ENCODE results near the gene GPR25.

Gene GPR25

GRCh38 chr1:200873671-200874397 lies 1.1 kb downstream of the GPR25 start:
- no peak for DNase-seq

DNA sequence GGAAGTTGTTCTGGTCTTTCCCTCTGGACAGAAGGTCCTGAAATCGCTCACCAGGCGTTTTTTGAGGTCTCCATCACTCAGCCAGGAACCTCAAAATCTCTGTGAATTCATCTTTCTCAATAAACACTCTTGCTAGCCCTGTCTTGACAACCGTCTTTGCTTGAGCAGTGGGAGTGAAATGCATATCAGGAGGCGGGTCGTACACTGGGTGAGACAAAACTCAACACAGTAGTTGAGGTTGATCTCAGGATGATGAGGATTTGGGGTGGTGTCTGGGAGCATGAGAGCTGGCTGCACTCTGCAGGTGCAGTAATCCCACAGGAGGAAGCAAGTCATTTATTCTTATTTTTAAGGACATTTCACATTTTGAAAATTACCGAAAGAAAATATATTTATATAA lies 1.9 kb downstream of the GPR25 start:
- no peak for DNase-seq

DNA sequence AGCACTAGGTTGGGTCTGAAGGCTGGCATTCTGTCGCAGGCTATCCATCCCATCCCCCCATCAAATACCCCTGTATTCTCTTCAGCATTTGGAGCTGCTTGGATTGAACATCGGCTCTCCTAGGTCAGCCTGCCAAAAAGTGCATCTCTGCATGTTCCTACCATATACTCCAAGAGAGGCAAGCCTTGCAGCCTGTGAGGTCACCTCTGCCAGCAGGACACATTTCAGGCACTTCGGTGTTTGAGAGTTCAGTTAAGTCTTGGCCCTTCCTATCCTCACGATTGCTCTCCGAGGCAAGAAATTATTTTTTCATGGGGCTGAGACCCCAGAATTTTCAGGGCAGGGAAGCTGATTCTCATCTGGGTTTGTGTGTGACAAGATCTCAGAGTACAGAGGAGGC lies 2.6 kb downstream of the GPR25 start:
- no peak for DNase-seq

DNA sequence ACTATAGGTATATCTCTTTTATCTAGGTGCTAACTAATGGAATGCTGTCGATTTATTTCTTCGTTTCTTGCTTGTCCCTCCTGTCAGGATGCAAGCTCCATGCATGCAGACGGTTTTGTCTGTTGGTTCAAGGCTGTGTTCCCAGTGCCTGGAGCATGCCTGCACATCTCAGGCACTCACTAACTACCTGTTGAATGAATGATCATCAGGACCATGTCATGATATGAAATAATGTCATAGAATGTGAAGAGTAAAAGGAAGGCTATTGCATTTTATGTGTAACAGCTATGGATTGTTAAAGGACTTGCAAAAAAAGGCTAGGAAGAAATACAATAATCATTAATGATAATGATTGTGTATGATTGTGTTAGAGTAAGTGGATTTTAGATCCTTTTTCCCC lies 4.2 kb downstream of the GPR25 start:
- DNase-seq = no peak

DNA sequence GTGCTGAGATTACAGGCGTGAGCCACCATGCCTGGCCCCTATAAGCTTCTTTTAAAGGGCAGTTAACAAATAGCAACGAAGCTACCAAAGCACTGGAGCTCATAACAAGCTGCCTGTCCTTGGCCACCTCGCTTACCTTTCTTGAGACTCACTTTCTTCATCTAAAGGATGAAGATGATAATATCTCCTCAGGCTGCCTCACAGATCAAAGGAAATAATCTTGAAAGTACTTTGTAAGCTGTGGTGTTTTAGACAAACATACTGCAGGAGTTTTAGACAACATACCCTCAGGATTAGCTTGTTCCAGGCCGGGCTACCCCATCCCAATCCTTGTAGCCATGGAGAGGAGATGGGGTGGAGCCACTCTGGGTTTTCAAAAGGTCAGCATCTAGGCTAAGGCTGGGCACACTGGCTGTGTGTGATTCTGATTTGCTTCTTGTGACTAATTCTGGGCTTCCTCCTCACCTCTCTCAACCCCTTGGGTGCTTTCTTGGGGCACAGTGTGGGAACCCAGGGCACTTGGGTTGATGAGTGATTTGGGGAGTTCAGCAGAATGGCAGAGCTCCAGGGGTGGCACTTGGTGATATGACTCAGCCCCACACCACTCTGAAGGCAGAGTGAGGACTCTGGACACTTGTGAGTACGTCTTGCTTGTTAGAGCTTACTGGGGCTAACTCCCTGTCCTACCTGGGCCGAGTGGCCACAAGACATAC lies 5.2 kb downstream of the GPR25 start:
- peak; percentile 53 for DNase-seq

DNA sequence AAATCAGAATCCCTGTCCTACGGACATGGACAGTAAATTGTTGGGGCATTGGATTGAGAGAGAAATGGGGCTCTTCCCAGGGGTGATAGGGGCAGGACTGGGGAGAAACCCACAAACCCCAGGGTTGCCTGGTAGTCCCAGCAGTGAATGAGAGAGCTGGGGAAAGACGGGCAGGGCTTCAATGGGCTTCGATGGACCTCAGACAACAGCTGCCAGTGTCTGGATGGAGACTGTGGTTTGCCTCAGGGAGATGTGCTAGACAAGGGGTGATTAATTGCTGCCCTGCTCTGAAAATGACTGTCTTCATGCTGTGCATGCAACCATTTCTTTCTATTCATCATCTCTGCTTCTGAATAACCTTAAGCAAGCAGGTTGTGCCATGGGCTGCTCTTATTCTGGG lies 7.4 kb downstream of the GPR25 start:
- DNase-seq = no peak

- no peak for DNase-seq
Measured at GRCh38 chr1:200883118-200883517, 10.3 kb downstream of the GPR25 start.

DNA sequence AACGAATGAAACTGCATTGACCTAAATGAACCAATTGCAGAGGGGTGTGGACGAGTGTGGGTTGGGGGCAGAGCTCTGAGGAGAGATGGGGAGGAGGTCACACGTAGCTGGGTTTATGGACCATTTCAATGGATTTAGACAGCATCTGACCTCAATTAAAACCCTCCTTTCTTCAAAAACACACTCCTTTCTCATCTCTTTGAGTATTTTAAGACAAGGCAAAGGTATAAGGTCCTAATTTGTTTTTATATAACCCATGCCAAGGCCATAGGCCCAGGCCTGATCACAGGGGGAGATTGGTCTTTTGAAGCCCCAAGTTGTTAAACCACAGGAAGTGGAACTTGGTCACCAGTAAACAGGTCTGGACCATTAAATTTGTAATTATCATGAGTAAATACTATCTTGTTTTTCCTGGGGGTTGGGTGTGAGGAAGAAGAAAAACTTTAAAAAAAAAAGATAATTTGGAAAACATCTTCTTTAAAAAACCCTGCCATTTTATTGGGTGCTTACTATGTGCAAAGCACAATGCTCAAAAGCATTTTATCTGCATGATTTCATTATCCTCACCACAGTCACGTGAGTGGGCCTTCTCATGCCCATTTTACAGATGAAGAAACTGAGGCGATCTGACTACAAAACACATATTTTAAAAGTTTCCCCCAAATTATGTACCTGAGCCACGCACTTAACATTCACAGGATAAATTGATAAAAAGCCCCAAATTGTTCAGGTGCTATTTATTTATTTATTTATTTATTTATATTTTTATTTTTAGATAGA lies 13.0 kb downstream of the GPR25 start:
- DNase-seq = no peak

DNA sequence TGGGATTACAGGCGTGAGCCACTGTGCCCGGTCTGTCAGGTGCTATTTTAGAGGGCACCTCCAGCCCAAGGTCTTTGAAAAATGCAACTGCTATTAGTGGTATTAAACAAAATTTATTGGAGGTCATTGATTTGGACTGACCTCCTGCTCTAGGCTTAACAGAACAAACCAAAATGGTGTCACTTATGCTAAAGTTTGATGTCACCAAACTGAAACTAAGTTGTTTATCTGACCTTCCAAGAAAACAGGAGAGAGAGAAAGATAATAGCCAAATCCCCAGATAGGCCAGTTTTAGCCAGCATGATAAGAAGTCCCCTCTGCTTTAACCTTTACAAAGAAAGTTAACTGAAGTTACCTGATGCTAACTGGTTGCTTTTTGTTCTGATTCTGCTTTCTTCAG lies 13.8 kb downstream of the GPR25 start:
- no peak for DNase-seq

DNA sequence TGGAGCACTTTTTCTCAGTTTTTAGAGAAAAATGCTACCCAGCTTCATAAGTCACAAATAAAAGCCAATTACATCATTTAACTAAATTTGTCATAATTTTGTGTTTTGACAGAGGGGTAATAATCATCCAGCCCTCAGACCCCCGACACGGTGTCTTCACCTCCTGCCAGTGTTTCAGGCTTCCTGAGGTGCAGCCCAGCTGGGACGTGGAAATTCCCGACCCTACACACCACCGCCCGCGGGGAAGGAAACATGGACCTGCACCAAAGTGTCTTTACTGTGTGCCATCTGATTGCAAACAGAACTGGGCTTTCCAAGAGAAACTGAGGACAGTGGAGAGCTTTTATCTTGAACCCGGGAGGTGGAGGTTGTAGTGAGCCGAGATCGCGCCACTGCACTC lies 14.3 kb downstream of the GPR25 start:
- no peak for DNase-seq

DNA sequence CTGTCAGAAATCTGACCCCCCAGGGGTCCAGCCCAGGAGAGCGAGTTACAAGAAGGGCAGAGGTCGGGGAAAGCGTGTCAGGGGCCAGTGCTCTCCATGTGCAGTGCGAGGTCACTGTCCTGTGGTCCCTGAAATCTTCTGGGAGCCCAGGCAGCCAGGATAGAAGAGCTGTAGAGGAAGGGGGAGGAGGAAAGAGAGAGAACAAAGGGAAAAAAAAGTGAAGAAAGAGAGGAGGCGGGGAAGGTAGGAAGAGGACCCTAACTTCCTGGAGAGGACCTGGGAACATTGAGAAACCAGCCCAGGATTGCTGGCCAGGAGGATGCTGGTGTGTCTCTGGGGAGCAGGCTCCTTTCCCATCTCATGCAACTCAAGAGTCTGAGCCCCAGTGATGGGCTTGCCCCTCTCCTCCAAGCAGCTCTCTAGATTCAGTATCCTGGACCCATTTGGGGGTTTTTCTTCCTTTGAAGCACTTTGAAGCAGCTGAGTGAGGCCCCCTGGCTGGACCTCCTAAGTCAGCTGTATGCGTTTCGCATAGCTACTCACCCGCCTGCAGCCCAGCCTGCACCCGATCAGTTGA lies 15.1 kb downstream of the GPR25 start:
- DNase-seq = no peak

DNA sequence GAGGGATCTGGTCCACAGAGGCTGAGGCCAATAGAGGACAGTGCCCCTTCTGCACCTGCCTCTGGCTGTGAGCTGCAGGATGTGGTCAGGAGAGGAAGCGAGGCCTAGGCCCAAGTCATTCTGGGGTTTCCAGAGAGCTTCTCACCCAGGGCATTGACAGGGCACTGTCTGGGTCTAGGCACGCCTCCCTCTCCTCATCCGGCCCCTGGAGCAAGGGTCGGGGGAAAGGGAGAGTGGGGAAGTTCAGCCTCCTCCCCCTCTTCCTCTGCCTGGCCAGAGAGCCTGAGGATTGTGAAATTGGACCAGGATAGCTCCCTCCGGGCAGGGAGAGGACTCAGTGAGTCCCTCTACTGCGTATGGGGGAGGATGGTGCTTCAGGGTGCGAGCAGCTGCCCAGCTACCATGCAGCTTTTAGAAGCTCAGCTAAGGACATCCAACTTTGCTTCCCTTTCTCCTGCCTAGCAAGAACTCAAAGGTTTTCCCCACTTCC lies 15.6 kb downstream of the GPR25 start:
- peak; percentile 43 to 55 for DNase-seq

DNA sequence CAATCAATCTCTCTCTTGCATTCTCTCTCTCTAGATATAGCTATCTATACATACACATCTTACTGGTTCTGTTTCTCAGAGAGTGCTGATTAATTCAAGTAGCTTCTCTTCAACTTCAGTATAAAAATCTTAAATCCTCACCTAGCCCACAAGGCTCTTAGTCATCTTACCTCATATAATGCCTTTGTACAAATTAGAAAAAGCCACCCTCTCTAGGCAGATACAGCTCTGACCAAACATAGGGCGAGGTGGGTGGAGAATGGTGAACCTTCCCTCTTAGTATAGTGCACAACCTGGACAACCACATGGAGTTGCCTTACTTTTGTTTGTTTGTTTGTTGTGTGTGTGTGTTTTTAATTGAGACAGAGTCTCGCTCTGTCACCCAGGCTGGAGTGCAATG lies 16.8 kb downstream of the GPR25 start:
- DNase-seq = no peak

GRCh38 chr1:200890027-200890426 lies 17.2 kb downstream of the GPR25 start:
- no peak for DNase-seq

DNA sequence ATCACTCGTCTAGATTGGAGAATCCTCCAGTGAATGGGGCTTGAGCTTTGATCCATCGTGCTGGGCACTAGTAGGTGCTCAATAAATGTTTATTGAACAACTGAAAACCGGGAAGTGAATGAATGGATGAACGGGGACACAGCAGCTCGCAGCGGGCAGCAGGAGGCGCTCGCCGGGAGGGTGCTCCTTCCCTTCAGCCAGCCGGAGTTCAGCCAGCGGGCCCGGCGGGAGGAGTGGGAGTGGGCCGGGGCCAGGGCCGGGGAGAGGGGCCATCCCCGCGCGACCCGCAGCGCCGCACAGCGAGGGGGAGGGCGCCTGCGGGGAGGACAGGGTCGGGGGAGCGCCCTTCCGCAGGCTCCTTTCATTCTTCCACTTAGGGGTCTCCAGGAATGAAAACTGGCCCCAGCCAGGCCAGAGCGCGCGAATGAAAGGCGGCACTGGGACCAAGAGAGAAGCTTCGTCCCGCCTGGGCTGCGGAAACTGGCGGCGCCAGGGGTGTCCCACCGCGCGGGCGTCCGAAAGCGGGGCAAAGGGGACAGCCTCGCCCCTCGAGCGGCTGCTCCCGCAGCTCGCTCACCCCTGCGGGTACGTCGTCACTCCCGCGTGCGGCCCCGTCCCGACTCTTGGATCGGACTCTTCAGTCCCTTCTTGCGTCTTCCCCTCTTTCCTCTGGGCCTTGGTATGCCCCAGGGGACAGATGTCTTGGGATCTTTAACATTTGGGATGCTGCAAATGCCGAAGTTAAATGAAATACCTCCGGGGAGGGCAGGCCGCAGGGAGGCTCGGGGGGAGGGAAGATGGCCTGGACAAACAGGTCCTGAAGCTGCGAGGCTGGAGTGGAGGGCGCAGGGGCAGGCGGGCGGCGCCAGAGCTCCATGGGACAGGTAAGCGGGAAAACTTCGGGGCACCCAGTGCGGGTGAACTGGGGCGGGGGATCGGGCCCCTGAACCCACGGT lies 18.3 kb downstream of the GPR25 start:
- peak in 1 of 2 donors; percentile 17 for DNase-seq

GRCh38 chr1:200891774-200892157 lies 19.0 kb downstream of the GPR25 start:
- DNase-seq = no peak

DNA sequence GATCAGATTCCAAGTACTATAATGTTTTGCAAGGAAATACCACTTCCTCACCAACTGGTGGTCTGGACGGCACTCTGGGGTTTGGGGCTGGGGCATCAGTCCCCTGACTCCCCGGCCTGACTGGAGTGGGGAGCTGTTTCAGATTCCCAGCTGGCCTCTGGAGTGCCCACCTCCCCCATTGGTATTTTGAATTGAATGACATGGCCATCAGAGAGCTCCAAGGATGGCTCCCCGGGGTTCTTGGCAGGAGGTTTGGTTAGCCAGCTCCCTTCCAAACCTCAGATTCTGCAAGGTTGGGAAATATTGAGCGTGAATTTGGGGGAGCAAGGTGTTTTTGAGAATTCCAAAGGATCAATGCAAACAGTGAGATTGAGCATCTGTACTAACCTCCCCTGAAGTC lies 19.8 kb downstream of the GPR25 start:
- no peak for DNase-seq

DNA sequence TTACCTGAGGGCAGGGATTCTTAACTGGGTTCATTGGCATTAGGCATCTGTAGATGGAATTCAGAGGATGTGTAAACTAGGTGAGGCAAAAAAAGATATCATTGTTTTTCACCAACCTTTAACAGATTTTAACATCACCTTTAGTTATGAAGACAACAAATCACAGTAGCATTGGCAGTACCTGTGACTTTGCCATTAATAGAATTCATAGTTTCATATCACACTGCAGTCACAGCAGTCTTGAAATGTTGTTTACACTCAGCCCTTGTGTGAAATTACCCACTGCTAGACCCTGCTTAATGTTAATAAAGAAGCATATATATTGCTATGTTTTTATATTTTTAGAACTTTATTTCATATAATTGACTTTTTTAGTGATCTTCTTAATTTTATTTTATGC lies 20.2 kb downstream of the GPR25 start:
- no peak for DNase-seq

DNA sequence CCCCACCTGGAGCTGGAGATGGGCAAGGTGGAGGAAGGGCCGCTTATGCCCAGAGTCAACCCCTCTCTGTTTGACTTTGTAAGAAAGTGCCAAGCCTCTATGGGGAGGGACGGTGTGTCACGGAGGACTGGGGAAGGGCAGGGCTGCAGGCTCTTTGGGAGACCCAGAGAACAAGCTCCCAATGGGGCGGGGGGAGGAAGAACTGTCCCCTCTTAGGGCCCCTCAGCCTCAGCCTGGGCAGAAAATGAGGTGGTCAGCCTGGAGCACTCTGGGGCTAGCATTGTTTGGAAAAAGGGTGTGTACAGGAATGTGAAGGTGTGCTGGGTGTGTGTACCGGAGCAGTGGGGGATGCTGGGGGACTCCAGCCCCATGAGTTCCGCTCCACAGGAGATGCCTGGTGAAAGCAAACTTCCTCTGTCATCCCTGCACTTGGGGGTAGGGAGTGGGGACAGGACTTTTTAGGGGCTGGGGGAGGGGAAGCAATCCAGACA lies 20.7 kb downstream of the GPR25 start:
- no peak for DNase-seq

DNA sequence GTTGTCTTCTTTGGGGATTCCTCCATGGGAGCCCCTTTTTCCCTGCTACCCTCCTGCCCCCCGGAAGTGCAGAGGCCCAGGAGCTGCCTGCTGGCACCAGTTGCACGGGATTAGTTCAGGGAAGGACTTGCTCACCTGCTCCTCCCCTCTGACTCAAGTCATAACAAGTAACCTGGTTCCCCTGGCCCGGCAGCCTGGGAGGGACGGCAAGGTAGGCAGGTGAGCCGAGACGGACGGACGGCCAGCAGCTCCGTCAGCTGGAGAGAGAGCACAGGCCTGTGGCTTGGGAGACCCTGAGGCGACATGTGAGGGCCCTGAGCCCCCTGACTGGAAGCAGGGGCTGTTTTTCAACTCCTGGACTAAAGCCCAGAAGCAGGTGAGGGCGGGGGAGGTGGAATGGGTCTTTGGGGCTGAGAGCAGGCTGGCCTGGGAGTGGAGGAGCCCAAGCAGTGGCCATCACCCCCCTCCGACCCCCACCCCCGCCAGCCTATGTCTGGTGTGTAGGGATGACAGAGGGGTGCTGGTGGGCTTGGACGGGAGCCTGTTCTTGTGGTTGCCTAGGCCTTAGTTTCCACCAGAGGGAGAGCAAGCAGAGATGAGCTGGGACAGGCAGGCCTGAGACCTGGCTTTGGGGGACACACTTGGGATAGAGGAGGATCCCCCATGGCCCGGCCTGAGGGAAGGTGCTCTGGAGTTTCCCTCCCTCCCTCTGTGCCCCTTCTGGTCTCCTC lies 22.1 kb downstream of the GPR25 start, which contains the start of gene INAVA:
Gene INAVA (plus strand): TSS at position 189 of the 731 bp plus-strand sequence. CDS start 3,501 bp downstream, outside the sequence.
- DNase-seq = no peak

DNA sequence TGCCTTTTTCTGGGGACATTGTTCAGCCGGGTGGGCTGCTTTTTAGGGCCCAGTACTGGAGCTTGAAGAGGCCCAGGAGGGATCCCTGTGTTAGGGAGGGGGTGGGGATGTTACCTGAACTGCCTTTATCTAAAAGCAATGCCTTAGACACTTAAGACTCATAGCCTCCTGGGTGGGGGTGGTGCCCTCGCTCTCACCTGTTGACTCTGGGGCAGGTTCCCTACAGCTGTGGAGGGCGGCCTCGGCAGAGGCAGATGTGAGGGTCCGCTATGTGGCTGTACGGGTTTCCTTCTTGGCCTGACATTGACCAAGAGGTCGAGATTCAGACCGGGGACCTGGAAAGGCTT lies 22.6 kb downstream of the GPR25 start:
- no peak for DNase-seq

Measured in activated CD4-positive, alpha-beta T cell treated with anti-CD3 and anti-CD28 coated beads for 4 hours (primary cell).